Coronary artery (tissue), 2 donors: Measurements from ENCODE around the gene SLC25A29.
"Not testable (repeated sequence)": the region's sequence is repeated elsewhere in the genome, so short reads cannot be mapped to it uniquely, and the experiment has no call there.

ENCODE experiments used
- DNase-seq: peaks from one replicate; pipeline ENCODE4 v3.0.0-alpha.2; 2017; ENCODE audit warnings: low spot score
- H3K27ac ChIP-seq, 2 donors: fragments of 200-600 bp; sonication (generic); one replicate each; pipeline ENCODE4 v1.5.1; 2016 to 2019
- H3K4me3 ChIP-seq: fragments of 200-600 bp; sonication (generic); 2 replicates; pipeline ENCODE4 v1.5.1; 2016; ENCODE audit warnings: mild to moderate bottlenecking, moderate library complexity
- CTCF ChIP-seq: fragments of 200-600 bp; sonication (generic); IDR thresholded peaks from one replicate; pipeline ENCODE4 v1.5.1; 2019; ENCODE audit warnings: antibody characterized with exemption

Gene SLC25A29

DNA sequence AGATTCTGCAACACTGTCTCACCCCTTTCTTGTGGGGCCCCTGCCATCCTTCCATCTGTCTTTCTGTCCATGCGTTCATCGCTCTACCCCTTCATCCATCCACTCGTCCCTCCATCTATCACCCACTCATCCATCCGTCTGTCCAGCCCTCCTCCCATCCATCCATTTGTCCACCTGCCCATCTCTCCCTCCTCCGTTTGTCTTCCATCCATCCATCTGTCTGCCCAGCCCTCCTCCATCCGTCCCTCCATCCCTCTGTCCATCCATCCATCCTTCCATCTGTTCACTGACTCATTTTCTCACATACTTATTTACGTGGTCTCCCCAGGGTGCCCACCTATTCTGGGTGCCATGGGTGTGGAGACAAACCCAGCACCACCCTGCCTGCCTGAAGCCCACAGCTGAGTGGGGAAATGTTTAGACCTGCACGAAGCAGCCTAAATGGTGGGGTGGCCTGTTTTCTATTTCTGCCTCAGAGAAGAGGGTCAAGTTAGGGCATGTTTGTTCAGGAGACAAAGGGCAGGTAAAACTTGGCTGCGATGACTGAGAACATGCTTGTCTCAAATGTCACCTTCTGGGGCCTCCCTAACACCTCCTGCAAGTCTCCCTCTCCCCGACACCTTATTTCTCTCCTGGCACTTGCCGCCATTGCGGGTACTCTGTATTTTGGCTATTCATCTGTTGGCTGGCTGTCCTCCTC, 14.1 kb upstream of the SLC25A29 start:
- no peak overlapping the region for H3K27ac ChIP-seq
- DNase-seq = no peak
- H3K4me3 ChIP-seq = no peak overlapping the region
- no peak for TF ChIP-seq CTCF

GRCh38 chr14:100317912-100318808, 11.9 kb upstream of the SLC25A29 start:
- TF ChIP-seq CTCF = peak; percentile 92
- Histone ChIP-seq H3K27ac (peak overlapping the region; percentile 22 to 46), H3K4me3 (peak overlapping the region; percentile 64)
- no peak for DNase-seq

GRCh38 chr14:100317389-100317788, 11.1 kb upstream of the SLC25A29 start:
- no peak overlapping the region for H3K27ac ChIP-seq
- no peak for TF ChIP-seq CTCF
- DNase-seq = no peak
- peak overlapping the region; percentile 64 for H3K4me3 ChIP-seq

GRCh38 chr14:100314724-100315123, 8.5 kb upstream of the SLC25A29 start:
- Histone ChIP-seq H3K4me3 (no peak overlapping the region), H3K27ac (no peak overlapping the region)
- no peak for DNase-seq
- no peak for TF ChIP-seq CTCF

DNA sequence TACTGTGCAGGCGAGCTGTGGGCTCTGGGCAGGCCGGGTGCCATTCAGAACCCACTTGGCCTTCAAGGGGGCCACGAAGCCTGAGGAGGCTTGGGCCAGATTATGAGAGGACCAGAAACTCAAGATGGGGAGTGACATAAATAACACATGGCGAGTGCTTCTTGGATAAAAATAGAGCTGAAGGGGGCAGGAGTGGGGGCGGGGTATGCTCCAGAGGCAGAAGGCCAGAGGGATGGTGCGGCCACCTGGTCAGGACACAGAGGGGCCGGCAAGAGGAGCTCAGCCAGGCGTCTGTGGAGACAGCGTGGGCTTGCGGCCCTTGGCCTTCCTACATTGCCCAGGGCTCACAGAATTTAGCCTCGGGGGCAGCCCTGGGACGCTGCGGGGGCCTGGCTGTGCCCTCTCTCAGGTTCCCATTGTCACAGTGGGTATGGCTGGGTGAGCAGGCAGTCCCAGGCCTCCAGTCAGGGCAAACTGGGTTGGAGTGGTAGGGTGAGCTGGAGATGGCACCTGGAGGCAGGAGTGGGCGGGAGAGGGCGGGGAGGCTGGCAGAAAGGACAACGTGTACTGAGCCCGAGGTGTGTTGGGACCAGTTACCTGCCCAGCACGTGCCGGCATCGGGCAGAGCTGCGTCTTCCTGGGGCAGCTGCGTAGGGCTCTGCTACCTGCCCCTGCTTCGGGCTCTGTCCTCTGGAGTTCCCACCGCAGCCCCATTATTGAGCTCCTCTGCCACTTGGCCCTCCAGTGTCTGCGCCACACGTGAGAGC, 7.4 kb upstream of the SLC25A29 start:
- no peak for DNase-seq
- Histone ChIP-seq H3K4me3 (no peak overlapping the region), H3K27ac (no peak overlapping the region)
- TF ChIP-seq CTCF = no peak

DNA sequence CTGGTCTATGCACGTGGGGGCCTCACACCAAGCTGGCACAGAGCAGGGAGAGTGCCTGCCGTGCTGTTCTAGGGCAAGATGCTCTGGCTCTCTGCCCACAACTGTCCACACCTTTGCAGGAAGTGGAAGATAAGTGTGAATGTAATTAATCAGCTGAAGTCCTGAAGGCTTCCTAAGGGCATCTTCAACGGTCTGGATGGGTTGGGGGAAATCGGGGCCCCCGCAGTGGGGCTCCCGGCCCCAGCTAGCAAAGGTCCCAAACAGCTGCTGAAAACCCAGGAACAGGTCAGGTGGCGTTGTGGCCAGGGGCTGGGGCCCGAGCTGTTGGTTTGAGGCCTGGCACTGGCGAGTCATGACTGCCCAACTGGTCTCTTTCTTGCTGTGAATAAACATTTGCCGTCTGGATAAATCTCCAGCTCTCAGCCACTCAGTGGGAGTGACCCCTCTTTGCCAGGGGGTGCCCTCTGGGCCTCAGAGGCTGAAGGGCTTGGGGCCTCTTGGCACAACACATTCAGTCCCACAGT, 6.7 kb upstream of the SLC25A29 start:
- Histone ChIP-seq H3K27ac (no peak overlapping the region), H3K4me3 (no peak overlapping the region)
- TF ChIP-seq CTCF = no peak
- DNase-seq = no peak

DNA sequence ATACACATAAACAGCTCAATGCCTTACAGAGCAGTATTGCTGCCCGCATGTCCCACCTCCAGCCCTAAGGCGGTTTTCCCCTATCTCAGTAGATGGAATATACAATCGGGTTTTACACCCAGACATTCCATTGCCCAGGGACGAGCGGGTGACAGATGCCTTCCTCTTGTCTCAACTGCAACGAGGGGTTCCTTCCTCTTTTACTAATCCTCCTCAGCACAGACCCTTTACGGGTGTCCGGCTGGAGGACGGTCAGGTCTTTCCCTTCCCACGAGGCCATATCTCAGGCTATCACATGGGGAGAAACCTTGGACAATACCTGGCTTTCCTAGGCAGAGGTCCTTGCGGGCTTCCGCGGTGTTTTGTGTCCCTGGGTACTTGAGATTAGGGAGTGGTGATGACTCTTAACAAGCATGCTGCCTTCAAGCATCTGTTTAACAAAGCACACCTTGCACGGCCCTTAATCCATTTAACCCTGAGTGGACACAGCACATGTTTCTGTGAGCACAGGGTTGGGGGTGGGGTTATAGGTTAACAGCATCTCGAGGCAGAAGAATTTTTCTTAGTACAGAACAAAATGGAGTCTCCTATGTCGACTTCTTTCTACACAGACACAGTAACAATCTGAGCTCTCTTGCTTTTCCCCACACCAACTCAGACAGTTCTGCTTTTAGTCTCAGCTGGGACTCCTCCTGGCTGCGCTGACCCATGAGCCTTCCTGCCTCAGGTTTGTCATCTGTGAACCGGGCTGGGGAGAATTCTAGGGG, 6.0 kb upstream of the SLC25A29 start:
- H3K4me3 ChIP-seq, DNase-seq, H3K27ac ChIP-seq: not testable (repeated sequence)
